Stimulated activated CD4-positive, alpha-beta T cell treated with anti-CD3 and anti-CD28 coated beads, Interleukin-15, amount 100 ng/mL, for 1 hour (primary cell): ENCODE data around the gene RTTN.

Experiments used
- DNase-seq, 2 donors: peaks; one replicate each; pipeline ENCODE4 v3.0.0-alpha.2; 2020; ENCODE audit warnings: low read depth in 1 of 2, low spot score in 1 of 2

The RTTN gene

GRCh38 chr18:70216788-70217187 is 11.3 kb upstream of the RTTN start:
- DNase-seq, result no peak

GRCh38 chr18:70207181-70207580 is 1.7 kb upstream of the RTTN start:
- DNase-seq, result no peak

- DNase-seq, result no peak
These were observed 5.2 kb downstream of the RTTN start for GRCh38 chr18:70200286-70200685.

- no peak for DNase-seq
These were observed 7.6 kb downstream of the RTTN start for GRCh38 chr18:70197844-70198243.

- no peak for DNase-seq
These were observed 8.5 kb downstream of the RTTN start for GRCh38 chr18:70197026-70197425.

GRCh38 chr18:70195852-70196434 is 9.5 kb downstream of the RTTN start:
- no peak for DNase-seq

GRCh38 chr18:70195014-70195614 is 10.4 kb downstream of the RTTN start:
- no peak for DNase-seq

- no peak for DNase-seq
These were observed 11.1 kb downstream of the RTTN start for GRCh38 chr18:70194227-70194890.

GRCh38 chr18:70190529-70190928 is 15.0 kb downstream of the RTTN start:
- DNase-seq, result no peak

GRCh38 chr18:70188113-70188512 is 17.4 kb downstream of the RTTN start:
- DNase-seq, result no peak

- DNase-seq, result no peak
These were observed 22.0 kb downstream of the RTTN start for GRCh38 chr18:70183441-70183840.

- no peak for DNase-seq
These were observed 22.9 kb downstream of the RTTN start for GRCh38 chr18:70182548-70182947.

- DNase-seq, result no peak
These were observed 23.8 kb downstream of the RTTN start for GRCh38 chr18:70181725-70182124.

GRCh38 chr18:70181015-70181414 is 24.5 kb downstream of the RTTN start:
- no peak for DNase-seq

- no peak for DNase-seq
These were observed 28.9 kb downstream of the RTTN start for GRCh38 chr18:70176537-70176936.

GRCh38 chr18:70175216-70175615 is 30.3 kb downstream of the RTTN start:
- DNase-seq, result no peak

GRCh38 chr18:70172225-70172624 is 33.3 kb downstream of the RTTN start:
- DNase-seq, result no peak

- no peak for DNase-seq
These were observed 35.7 kb downstream of the RTTN start for GRCh38 chr18:70169747-70170146.

- no peak for DNase-seq
These were observed 38.8 kb downstream of the RTTN start for GRCh38 chr18:70166668-70167067.

- no peak for DNase-seq
These were observed 39.6 kb downstream of the RTTN start for GRCh38 chr18:70165936-70166335.

GRCh38 chr18:70160073-70160678 is 45.3 kb downstream of the RTTN start:
- no peak for DNase-seq

GRCh38 chr18:70158992-70159717 is 46.3 kb downstream of the RTTN start:
- no peak for DNase-seq
